Measurements from ENCODE around the gene TUBGCP3.

The TUBGCP3 gene

DNA sequence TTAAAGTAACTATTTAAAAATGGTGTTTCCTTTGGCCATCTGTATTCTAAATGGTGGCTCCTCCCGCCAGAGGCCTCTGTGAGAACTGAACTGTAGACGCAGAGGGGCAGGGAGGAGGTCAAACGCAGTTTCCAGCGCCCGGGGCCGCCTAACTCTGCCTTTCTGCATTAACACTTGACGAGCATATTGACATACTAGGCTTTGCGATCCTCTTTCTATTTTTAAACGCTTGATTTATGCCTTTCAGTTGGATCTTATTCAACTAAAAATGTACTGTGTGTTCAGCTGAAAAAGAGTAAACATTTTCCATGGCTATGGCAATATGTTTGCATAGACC is 137.1 kb downstream of the TUBGCP3 start:
- DNase-seq: peak; percentile 90

DNA sequence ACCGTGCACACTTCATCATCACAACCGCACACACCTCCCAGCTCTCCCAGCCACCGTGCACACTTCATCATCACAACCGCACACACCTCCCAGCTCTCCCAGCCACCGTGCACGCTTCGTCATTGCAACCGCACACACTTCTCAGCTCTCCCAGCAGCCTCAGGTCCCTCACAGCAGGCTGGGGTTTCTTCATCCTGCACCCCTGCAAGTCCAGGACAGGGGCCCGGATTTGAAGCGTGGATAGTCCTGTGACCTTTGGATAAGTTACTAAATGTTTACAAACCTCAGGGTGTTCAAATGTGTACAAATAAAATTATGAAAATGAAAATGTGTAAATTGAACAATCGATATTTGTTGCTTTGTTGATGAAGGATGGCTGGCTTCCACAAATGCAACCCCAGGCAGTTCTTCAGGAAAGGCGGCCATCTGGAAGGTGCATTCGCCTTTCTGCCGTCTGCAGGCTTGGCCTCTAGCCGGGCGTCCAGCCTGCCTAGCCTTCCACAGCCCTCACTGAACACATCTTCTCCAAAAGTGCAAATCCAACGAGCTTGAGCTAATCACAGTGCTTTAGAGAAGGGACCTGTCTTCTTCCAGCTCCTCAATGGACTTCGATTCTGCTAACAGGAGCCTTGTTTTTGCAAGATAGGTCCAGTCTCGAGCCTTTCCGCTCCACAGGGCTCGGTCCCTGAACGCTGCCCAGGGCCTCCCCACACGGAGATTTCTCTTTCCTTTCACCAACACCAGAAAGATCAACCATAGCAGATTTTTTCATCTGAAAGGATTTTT is 137.6 kb downstream of the TUBGCP3 start:
- no peak for DNase-seq

DNA sequence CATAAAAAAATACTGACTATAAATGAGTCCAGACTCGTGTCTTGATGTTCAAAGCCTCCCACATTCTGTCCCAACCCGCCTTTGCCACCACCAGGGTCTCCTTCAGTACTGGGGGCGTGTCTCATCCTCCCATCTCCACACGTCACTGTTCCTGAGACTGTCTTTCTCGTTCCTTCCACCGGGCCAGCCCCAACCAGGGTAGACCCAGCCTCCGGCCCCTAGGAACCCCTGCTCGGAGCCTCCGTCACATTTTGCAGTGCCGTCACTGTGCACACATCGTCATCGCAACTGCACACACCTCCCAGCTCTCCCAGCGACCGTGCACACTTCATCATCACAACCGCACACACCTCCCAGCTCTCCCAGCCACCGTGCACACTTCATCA is 138.4 kb downstream of the TUBGCP3 start:
- no peak for DNase-seq

DNA sequence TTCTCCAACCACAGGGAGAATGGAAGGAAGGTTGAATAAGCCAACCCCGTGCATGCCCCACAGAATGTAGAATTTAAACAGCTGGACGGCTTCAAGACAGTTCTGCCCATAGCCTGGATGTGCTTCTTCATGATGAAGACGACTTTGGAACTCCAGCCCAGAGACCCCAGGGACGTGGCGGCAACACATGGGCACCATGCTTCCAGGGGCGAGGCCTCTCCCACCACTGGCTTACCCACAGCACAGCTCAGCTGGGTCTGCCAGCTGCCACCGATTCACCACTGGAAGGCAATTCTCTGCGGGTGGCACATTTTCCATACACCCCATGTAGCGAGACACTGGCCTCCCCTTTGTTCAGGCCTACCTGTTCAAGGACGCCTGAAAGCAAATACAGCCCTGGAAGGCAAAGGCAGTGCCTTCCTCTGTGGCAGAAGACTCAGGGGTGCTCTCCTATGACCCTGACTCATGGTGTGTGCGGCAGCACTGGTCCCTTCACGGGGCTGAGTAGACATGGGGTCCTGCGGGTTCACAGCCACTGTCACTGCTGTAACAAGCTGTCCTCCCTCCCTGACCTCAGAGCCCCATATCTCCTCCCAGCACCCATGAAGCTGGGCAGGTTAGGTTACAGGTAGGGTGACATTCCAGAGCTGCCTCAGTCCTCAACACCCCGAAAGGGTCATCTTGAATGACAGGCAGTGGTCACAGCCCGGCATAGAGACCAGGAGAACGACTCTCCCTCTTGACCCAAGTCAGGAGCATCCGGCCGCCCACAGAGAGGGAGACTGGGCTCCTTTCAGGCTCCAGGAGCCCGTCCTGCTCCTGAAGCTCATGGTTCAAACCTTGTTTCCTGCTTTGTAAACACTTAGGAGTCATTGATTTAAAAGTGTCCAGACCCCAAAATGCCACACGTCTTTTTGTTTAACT is 139.1 kb downstream of the TUBGCP3 start:
- no peak for DNase-seq

DNA sequence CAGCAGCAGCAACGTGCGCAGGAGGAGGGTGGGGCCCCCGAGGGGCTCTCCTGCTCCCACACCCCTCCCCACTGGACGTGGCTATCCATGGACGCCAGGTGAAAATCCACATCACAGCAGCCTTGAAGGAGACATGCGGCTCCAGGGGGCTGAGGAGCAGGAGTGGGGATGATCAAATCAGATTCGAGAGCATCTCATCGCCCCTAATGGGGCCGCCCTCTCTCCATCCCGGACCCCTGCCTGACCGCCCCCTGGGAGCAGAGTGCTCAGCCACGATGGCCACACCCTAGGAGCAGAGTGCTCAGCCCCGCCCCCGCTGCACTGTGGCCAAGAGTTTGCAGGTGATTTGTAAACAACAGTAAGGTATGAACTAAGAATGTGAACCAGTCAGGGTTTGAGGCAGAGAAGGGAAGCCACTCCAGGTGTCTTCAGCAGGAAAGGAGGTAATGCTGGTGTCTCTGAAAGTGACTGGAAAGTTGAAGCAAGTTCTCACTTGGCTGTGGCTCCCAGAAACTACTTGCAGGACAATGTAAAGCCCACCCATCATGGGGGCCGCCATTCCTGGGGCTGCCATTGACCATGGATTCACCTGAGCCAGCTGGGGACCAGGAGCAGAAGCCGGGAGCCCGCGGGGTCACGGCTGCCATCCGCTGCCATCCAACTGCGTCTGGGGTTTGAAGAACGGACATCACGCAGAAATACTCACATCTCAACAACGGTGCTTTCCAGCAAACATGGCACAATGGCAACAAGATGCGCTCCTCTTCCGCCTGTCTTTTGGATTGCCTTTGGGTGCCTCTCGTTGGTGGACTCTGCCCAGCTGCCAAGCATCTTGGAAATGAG is 140.0 kb downstream of the TUBGCP3 start:
- no peak for DNase-seq

DNA sequence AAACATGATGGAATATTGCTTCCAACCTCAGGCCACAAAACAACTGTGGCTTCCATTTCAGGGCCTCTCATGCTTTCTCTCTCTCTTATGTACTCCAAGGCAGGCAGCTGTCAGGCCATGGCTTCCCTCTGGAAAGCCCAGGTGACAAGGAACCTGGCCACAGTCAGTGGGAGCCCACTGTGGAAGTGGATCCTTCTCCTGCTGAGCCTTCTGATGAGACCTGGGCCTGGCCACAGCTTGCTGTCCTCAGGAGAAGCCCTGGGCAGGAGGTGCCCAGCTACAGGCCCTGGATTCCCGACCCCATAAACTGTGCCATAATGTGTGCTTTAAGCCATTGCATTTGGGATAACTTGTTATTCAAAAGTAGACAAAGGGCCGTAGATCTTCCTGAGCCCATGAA is 140.6 kb downstream of the TUBGCP3 start:
- DNase-seq: no peak

DNA sequence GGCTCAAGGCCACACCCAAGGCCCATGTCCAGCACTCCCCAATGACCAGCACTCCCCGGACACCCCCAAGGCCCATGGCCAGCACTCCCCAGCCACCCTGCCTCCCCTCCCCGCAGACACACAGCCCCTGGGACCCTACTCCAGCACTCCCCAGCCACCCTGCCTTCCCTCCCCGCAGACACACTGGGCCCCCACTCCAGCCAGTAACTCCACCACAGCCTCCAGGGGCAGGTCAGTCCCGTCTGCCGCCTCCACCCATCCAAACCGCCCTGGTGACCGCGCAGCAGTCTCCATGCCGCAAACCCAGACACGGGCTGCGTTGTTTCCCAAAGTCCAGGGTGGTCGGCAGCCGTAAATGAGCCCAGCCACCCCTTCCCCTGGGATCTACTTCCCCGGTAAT is 141.1 kb downstream of the TUBGCP3 start:
- no peak for DNase-seq

DNA sequence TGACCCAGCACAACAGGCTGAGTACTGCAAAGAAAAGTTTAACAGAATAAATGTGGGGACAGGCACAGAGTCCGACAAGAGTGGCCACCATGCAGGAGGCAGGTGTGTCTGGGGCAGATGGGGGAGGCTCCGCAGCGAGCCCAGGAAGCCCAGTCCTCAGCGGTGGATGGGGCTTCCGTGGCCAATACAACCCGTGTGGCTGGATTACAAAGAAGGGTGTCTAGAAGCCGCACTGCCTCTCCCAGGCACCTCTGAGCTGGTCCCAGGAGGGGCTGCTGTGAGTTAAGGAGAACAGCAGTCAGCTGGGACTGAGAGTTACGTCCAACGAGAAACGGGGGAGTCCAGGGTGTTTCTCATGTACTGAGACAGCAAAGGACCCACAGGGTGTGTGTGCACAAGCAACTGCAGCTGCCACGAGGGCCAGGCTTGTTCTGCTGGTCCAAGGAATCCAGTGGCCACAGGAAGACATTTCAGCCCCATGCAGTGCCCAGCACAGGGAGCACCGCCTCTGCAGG is 141.5 kb downstream of the TUBGCP3 start:
- DNase-seq: no peak

DNA sequence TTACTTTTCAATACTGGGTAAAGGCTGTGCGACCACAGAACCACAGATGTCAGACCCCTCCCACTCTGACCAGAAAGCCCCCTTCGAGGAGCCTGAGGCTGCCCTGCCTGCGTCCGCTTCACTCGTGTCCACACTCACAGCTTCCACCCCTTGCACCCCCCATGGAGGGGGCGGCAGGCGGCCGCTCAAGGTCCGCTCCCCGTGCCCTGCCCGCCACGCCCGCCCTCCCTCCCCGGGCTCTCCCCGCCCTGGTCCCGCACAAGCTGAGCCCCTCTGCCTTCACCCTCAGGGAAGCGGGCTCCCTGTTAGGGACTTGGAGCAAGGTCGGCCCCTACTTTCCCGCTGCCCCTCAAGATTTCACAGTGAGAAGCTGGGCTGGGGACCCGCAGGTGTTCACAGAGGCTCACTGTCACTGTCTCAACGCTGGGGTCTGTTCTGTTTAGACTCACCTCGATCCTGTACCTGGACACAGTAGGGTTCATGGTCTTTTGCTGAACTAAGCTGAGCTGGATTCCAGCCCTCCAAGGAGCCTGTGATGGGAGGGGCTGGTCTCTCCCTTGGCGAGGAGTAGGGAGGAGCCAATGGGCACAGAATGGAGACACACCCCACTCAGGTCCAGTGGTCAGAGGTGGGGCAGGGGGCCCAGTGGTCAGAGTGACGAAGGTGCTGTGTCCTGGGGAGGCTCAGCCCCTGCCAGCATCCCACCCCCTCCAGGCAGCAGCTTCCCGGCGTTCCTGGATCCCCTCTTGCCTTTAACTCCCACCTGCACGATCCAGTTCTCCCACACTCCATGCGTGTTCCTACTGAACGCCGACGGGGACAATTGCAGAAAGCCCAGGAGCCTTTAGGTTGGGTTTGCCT is 142.3 kb downstream of the TUBGCP3 start:
- DNase-seq: no peak

DNA sequence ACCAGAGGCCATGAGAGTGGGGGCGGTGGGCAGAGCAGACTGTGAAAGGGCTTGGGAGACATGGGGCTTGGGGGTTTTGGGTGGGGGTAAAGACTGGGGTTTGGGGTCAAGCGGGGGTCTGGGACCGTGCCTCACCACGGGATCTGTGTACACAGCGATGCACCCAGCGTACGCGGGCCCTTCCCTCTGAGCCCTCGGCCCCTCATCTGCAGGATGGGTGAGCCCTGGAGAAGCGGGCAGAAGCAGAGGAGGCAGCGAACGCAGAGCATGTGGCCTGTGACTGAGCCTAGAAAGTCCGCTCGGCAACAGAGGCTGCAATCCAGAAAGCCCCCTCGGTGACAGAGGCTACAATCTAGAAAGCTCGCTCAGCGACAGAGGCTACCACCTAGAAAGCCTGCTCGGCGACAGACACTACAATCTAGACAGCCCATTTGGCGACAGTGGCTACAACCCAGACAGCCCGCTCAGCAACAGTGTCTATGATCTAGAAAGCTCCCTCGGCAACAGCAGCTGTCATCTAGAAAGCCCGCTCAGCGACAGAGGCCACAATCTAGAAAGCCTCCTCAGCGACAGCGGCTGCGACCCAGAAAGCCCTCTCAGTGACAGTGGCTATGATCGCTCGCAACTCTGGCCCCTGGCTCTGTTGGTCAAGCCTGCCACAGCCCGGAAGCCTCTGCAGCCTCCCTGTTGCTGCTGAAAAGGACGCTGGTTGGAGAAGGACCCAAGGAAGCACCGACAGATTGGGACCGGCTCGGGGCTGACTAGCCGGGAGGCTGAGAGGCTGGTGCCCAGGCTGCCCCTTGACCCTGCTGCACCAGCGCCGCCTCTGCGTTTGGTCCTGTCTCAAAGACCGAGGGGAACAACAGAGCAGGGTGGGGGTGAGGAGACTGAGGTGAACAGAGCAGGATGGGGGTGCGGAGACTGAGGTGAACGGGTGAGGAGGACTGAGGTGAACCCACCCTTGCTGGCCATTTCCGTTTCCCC is 143.2 kb downstream of the TUBGCP3 start:
- DNase-seq: no peak

DNA sequence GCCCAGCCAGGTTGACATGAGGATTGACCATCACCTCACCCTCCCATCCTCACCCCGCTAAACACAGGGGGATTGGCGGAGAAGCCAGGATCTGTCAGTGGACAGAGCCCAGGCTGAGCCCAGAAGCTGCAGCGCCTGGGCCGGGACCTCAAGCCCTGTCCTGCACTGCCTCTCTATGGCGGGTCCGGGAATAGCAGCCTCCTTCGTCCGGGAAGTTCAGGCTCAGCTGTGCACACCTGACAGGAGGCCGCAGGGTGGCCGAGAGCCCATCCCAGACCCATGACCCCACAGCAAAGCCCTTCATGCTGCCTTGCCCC is 144.0 kb downstream of the TUBGCP3 start:
- DNase-seq: peak; percentile 76

DNA sequence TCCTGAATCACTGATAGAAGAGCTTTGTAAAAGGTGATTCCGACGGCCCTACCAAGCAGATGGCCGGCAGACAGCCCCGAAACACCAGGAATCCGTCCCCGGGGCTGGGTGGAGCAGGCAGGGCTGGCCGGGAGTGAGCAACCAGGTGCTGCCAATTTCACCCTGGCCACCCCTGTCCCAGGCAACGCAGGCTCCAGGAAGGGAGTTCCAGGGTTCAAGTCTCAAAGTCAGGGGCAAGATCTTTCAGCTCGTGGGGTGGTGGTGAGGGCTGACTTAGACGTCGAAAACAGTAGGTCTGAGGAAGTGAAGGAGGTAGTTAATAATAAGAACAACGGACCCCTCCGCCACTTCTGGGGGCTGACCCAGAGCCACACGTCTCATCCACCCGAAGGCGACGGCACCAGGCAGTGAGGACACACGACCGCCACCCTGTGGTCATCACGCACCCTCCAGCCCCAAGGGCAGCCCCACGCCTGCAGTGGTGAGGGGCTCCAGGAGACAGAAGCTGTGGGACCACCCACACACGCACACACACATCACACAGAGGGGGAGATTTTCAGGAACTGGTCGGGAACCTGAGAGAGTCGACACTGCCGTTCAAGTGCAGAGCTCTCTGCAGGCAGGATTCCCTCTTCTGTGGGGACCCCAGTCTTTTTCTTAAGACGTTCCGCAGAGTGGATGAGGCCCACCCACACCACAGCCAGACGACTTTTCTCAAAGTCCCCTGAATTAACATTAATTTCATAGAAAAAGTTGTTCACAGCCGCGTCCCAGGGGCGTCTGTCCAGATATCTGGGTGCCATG is 144.6 kb downstream of the TUBGCP3 start:
- no peak for DNase-seq

DNA sequence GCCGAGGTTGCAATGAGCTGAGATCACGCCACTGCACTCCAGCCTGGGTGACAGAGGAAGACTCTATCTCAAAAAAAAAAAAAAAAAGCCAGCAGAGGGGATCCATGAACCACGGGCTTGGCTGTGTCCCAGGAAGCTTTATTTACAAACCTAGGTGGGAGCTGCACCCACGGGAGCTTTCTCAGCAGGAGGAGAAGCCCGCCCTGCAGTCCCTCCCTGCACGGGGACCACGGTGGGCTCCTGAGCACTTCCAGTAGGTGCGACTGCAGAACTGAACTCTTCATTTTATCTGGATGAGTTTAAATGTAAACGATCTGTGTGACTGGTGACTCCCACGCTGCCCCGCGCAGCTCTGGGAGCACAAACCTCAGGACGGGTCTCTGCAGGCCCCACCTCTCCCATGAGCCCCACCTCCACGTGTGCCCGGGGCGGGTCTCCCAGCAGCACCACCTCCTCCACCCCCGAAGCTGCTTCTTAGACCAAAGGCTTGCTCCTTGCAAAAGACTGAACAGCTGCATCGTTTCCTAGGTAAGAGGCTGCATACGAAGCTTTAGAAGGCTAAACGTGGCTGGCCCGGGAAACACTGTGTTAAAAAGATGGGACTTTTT is 145.4 kb downstream of the TUBGCP3 start:
- no peak for DNase-seq

DNA sequence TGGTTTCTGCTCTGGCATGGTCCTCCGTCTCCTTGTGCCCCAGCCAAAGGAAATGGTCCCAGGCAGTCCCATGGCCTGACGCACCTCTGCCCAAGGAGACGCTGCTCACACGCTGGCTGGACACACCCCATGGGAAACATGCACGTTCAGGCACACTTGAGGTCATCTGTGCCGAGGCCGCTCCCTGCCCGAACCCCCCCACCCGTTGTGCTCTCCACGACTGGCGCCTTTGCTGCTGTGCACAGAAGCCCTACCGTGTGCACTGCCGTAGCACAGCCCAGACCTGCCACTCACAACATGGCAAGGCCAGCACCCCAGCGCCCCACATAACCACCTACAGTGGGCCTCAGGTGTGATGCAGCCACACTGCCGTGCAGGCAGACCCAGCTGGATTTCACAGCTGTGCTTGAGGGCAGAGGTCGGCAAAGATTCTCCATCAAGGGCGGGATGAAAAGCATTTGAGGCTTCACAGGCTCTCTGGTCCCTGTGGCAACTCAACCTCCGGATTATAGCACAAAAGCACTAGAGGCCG is 146.1 kb downstream of the TUBGCP3 start:
- no peak for DNase-seq

DNA sequence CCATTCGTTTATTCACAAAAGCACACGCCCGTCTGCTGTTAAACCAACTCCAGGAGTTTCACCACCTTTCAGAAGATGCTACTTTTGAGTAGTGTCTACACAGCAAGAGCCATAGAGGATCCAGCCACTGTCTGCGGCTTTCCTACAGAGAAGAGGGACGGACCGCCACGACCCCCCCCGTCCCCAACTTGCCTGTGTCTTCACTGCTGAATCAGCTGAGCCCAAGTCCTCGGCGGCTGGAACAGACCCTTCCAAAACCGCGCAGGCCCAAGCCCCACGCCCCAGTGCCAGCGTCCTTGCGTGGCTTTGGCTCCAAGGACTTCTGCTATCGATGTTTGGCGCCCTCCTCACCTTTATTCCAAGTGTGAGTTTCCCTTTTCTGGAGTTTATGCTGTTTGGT is 146.7 kb downstream of the TUBGCP3 start:
- no peak for DNase-seq

DNA sequence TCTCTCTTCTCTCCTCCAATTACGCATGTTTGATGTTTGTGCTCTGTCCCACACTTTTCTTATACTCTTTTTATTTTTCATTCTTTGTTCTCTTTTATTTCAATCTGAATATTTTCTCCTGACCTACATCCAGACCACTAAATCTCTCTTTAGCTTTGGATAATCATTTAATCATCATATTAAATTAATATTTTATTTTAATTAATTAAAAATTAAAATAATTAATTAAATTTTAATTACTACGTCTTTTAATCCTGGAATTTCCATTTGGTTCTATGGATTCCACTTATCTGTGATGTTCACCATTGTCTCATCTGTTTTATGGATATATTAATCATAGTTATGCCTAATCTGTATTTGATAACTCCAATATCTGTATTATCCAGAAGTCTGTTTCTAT is 149.4 kb downstream of the TUBGCP3 start:
- no peak for DNase-seq

DNA sequence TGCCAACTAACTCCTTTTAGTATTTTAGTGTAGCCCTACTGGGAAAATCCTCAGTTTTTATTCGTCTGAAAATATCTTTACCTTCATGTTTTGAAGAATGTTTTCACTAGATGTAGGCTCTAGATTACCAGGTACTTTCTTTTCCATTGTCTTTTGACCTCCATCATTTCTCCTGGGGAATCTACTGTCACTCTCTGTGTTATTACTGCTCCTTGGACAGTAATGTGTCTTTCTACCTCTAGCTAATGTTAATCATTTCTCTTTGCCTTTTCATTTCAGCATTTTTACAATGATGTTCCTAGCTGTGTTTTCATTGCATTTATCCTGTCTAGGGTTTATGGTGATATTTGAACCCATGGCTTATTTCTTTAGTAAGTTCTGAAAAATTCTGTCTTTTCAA is 149.9 kb downstream of the TUBGCP3 start:
- peak; percentile 35 for DNase-seq

DNA sequence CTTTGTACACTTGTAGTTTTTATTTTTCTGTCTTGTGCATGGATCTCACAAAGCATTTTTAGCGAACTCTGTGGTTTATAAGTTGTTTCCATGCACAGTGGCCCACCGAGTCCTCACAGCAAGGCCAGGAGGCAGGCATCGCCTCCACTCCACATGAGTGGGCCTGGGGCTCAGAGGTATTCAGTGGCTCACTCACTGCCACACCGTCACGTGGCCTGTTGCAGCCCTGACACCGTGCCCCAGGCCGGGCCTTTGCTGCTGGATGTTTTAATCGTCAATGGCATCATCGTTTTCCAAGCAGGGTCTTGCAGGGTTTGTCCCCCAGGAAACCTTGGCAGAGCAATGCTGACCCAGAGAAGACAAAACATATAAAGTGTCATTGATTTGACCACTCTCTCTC is 152.0 kb downstream of the TUBGCP3 start:
- DNase-seq: no peak

Data from NCI-H1105 treated with DMSO at 0.1 percent for 48 hours (cell line).